GM21576 (cell line): ENCODE results near the gene HTT.

Source experiments
- ATAC-seq: cut with Tn5 transposase; IDR thresholded peaks from one replicate; pipeline ENCODE4 v1.9.1; 2021; ENCODE audit warnings: mild to moderate bottlenecking, moderate library complexity; ENCODE audit not compliant: unreplicated experiment

HTT gene

DNA sequence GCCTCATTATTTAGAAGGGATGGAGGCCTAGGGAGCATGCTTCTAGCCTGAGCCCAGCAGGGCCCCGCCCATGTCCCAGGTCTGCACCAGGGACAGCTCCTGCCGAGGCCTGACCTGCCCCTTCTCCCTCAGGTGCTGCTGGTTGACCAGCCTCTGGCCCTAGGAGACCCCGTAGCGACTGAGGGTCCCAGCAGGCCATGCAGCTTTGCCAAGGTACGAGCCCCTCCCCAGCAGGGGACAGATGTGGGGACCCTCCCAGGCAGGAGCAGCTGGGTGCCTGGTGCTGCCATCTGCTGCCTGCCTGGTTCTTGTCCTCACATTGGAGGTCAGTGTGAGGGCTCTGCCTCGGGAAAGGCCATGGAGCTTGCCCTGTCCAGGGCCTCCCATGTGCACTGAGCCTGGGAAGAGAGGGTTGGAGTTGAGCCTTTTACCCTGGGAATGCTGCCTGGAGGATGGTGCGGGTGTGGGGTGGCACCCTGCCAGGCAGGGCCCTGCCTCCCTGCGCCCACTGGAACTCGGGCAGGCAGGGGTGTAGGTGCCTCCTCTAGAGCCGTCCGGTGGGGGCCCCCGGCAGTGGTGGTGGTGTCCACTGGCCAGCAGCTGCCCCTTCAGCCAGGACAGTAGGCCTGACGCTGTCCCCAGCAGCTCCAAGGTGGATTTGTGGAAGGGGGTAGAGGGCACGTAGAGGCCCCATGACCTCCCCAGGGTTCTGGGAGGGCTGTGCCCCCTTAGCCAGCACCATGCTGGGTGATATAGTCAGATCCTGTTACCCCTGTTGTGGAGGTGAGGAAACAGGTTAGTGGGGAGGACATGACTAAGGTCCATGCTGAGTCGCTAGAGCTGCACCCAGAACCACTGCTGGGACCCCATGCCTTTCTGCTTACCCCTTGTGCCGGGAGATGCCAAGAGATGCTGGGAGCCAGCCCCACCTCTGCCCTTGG lies 172.2 kb downstream of the HTT start:
- no peak for ATAC-seq

DNA sequence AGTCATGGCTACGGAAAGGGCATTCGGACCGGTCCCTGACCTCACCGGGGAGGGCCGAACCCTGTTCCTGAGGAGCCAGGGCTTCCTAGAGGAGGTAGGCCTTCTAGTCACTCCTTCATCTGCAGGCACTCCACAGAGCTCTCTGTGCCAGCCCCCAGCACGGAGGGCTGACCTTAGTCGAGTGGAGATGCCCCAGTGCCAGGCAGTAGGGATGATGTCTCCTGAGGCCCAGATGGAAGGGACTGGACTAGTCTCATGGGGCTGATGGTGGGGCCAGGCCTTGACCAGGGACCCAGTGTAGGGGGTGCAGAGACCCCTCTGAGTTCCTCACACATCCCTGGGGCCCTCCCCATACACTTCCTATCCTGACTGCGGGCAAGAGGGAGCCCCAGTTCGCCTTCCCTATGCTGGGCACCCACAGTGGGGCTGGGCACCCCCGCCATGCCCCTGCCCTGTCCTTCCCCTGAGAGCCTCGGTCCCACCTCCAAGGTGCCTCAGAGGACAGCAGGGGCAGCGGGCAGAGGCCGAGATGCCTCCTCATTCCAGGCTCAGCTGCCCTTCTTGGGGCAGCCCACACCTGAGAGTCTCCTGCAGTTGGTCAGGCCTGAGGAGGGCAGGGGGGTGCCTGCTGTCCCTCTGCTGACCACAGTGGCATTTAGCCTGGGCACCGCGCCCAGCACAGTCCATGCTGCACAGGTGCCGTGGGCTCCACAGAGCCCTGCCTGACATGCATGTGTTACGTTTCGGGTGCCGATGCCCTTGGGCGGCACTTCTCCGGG lies 173.1 kb downstream of the HTT start:
- no peak for ATAC-seq

DNA sequence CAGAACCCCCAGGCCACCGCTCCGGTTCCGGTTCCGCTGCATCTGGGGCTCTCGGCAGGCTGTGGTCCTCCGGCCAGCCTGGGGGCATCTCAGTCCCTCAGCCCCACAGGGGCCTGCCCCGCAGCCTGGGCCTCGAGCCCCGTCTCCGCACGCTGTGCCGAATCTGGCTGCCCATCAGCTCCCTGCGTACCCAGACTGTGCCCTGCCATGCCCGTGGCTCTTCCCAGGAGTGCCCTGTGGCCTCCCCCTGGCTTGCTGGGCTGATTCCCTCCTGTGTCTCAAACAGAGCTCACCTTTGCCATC lies 173.6 kb downstream of the HTT start:
- no peak for ATAC-seq

DNA sequence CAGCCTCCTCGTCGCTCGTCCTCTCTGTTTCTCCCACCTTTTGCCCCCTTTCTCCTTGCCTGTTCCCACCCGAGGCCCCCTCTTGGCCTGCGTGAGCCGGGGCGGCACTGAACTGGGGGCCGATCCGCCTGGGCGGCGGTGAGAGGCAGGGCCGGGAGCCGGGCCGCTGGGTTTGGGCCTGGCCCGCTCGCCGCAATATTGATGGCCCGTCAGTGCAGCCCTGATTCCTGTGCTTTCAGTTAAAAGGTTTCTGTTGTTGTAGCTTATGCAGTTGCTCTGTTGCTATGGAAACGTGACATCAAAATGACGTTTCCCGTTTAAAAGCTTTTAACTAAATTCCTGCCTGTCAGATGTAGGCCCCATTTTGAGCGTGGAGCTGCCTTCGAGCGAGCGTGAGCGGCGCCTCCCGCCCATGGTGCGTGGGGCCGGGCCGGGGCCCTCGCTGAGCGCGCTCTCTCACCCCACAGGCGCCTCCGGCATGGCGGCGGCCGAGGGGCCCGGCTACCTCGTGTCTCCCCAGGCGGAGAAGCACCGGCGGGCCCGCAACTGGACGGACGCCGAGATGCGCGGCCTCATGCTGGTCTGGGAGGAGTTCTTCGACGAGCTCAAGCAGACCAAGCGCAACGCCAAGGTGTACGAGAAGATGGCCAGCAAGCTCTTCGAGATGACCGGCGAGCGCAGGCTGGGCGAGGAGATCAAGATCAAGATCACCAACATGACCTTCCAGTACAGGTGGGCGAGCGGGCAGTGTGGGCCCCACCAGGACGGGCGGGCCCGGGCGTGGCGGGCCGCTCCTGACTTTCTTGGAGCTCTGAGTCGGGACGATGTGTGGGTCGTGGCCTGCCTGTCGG lies 174.6 kb downstream of the HTT start, which contains the start of gene MSANTD1:
Gene MSANTD1, plus strand, starts transcription at position 349 of the 851 bp plus-strand sequence. Its CDS starts 64 bp downstream, at position 413.
- no peak for ATAC-seq

DNA sequence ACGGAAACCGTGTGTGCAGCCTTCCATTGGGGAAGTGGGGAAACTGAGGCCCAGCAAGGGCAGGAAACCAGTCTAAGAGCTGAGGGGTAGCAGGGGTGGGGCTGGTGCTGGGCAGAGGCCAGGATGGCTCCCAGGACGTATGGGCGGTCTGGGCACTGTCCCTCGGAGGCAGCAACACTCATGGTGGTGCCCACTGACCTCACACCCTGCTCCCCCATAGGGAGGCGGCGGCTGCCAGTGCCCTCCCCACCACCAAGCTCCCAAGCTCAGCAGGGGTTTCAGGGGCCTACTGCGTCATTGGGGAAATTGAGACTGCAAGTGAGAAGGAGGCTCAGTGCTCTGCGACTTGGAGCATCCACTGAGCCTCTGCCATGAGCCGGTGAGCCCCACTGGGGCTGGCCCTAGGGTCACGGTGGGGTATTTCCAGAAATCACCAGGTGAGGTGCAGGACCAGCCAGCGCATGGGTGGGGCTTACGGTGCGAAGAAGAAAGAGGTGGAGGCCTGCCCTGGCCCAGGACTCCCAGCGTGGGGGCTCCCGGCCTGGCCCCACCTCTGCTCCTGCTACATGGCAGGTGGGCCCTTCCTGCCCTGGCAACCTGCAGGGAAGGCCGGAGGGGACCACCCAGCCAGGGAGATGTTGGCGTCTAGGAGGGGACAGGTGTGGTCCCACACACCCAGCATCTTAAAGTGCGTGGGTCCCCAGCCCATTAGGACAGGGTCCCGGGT lies 175.4 kb downstream of the HTT start:
- ATAC-seq: no peak

DNA sequence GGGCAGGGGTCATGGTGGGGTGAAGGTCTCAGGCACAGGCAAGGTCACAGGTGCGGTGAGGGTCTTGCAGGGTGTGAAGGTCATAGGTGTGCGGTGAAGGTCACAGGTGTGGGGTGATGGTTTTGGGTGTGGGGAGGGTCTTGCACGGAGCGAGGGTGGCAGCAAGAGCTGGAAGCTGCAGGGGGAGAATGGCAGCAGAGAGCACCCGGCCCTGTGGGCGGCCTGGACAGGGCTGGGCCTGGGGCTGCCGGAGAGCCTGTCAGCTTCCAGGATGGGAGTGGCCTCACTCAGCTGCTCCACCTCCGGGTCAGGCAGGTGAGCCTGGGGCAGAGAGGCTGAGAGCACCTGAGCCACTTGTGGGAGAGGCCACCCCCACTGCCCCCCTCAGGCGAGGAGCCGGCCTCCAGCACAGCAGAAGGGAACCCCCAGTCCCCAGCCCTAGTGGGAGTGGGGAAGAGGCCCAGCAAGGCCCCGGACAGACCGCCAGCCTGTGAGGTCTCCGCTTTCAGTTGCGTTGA lies 176.0 kb downstream of the HTT start:
- ATAC-seq: no peak

DNA sequence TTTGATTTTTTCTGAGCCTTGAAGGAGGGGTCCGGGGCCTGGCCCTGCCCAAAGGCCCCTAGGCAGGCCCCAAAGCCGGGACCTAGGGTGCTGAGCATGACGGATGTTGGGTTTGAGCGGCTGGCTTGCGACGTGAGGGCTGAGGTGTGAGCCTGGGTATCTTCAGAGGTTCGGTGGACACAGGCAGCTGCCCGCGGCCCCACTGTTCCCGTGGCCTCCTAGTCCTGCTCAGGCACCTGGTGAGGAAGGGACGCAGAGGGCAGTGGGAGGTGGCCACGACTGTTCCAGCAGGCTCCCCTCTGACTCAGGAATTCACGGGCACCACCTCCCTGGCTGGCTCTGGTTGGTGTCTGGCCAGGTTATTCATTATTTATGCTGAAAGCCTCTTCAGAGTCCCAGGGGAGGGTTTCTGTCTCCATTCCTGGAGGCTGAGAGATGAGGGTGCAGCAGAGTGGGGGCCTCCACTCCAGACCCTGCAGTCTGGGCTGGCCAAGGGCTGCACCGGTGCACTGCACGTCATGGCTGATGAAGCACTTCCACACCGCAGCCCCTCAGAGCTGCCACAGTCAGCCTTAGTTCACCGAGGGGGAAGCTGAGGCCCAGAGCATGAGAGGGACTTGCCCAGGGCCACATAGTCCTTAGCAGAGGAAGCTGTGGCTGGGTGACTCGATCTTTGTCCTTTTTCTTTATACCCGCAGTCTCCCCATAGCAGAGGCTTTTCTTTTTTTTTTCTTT lies 176.6 kb downstream of the HTT start:
- no peak for ATAC-seq

DNA sequence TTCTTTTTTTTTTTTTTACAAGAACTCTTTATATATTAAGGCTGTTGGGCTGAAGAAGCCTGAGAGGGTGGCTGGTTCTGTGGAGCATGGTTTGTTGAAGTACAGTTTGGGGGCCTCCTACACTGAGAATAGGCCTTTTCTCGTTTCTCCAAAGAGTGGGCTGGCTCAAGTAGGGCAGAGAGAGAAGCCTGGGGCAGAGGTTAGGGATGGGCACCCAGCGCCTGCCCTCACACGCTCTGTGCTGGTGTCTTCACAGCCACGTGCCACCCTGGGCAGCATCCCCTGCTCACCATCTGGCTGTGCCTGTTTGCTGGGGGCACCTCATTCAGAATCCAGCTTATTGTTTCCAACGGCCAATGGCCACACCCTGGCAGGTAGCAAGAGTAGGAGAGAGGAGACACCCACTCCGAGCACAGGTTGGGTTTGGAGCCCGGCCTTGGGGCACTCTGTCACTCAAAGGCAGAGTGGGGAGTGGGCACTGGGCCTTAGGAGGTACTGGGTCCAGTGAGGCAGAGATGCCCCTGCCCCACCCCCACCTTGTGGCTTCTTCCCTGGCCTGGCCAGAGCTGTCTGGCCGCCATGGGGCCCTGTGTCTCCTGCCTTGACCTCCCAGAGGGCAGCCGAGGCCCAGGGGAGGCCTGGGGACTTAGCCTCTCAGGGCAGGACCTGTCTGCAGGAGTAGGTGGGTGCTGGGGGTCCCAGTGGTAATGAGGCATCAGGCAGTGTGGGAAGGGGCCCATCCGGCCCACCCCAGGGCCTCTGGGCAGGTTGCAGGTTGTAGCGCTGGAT lies 177.4 kb downstream of the HTT start:
- ATAC-seq: no peak

DNA sequence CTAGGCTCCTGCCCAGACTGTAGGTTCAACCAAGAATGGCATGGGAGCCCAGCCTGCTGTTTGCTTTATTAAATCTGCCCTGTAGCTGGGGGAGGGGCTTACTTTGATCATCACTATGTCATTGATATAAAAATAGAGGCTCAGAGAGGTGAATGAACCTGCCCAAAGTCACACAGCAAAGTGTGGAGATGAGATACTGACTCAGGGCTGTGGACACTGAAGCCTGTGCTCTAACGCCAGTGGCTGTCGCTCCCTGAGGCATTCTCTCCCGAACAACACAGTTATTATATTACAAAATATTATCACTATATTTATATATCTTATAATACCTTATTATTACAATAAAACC lies 178.0 kb downstream of the HTT start:
- no peak for ATAC-seq

DNA sequence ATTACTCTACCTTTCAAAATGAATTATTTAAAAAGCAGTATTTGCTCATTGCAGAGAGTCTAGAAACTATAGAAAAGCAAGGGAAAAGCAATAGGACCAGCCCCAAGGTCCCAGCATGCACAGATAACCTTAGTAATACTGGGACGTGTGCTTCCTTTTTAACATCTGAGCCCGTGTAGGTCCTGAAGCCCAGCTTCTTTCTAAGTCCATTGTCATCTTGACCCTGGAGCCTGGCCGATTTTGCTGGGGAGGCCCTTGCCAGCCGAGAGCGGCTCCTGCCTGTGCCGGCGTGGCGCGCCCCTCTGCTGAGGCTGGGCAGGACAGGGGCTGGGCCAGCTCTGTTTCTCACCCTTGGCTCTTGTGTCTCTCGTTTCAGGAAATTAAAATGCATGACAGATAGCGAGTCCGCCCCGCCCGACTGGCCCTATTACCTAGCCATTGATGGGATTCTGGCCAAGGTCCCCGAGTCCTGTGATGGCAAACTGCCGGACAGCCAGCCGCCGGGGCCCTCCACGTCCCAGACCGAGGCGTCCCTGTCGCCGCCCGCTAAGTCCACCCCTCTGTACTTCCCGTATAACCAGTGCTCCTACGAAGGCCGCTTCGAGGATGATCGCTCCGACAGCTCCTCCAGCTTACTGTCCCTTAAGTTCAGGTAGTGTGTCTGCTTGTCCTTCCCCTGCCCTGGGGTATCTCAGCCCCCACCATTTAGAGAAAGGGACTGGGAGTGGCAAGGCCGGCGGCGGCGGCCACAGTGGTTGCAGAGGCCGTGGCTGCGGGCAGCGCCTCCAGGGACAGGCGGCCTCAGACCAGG lies 178.6 kb downstream of the HTT start:
- ATAC-seq: no peak

DNA sequence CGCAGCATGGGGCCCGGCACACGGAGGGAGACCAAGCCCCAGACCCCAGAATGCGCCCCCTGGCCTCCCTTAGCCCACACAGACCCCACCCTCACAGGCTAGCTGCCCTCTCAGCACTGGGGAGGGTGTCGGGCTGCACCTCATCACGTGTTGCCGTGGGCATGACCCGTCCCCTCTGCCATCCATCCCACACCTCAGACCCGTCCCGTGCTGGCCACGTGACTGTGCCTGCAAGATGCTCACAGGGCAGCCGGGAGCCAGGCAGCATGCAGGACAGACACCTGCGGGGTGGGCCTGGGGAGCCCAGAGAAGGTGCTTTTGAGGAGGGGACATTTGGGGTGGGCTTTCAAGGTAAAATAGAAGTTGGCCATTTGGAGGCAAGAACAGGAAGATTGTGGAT lies 179.3 kb downstream of the HTT start:
- ATAC-seq: no peak

DNA sequence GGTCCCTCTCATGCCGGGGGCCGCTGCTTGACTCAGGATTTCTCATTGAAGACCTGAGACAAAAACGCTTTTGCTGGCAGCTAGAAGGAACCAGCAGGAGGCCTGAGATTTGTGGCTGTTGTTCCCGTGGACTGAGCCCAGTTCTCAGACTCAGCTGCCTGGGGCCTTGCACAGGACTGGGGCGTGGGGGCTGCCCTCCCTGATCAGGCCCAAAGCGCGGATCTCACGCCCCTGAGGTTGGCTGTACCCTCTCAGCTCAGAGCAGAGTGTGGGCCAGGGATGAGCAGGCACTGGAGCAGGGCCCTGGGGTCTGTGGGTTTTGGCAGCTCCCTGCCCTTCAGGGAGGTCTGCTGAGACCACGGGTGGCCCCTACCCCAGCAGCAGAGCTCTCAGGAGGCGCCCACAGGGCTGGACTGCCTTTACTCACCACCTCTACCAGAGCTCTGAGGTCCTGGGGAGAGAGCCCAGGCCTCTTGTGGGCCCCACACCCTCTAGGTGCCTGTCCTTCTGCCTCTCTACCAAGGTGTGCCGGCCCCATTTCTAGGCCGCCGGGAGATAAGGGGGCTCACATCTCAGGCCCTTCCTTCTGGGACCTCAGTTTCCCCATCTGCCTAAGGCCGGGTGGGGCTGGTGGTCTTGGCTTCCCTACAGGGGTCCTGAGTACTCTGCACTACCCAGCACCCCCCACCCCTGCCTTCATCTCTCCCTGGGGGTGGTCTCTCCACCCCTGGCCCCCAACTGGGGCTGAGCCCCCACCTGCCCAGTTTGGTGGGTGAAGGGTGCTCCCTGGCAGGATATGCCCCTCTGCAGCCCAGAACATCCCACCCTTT lies 180.0 kb downstream of the HTT start:
- no peak for ATAC-seq

DNA sequence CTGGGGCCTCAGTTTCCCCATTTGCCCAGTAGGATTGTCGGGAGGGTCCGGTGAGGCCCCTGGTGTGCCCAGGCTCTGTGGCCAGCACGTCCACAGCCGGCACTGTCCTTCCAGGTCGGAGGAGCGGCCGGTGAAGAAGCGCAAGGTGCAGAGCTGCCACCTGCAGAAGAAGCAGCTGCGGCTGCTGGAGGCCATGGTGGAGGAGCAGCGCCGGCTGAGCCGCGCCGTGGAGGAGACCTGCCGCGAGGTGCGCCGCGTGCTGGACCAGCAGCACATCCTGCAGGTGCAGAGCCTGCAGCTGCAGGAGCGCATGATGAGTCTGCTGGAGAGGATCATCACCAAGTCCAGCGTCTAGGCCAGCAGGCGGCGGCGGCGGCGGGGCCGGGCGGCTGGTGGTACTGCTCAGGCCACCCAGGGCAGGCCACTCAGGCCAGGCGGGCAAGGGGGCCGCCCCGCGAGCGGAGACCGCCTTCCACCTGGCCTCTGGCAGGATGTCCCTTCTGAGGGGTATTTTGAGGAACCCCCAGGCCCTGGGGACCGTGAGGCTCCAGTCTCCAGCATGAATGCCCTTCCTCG lies 181.2 kb downstream of the HTT start:
- ATAC-seq: no peak

DNA sequence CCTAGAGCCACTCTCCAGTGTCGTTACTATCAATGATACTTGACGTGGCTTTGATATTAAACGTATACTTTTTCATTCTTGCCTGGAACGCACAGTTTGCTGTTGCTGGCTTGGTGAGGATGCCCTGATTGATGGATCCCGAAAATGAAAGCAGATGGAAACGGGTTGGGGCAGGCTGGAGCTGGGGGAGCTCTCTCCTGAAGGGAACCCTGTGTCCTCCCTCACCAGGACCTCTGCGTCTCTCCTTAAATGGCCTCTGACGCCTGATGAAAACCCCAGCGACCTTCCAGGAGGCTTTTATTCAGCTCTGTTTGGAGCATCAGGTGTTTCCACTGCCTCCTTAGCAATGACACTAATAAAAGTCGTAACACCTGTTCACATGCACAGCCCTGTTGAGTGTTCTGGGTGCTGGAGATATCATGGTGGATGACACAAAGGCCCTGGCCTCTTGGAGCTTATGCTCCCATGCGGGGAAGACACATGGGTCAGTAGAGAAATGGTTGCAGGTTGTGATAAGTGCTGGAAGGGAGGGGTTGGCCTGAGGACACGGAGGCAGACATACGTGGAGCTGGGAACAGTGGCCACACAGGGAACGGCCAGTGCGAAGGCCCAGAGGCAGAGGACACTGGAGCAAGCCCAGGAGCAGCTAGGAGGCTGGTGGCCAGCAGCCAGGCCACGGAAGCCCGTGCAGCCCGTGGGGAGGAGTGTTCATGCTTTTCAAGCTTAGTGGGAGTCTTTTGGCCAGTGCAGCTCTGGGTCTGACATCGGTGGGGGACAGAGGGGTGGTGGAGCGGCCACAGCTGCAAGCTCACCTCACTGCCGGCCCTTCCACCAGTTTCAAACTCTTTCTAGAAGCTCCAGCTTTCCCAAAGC lies 182.0 kb downstream of the HTT start:
- ATAC-seq: no peak

DNA sequence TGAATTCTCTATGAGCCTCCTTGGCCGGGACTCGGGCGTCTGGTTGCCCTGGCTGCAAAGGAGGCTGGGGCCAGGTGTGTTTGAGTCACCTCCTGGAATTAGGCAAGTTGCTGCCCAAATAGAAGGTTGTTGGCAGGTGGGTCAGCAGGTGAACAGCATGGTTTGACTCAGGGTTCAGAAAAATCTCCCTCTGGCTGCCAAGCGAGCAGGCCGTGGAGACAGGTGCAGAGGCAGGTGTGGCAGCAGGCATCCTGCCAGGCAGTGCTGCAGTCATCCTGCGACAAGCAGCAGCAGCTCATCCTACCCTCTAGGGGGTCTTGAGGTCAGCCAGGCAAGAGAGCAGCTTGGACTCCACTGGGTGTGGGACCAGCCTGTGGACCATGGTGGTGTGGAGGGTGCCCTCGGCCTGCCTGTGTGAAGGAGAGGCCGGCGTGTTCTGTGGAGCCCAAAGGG lies 182.6 kb downstream of the HTT start:
- ATAC-seq: no peak
